ENCODE results near the gene SUMO3.

SUMO3 gene

GRCh38 chr21:44855572-44855971, 37.7 kb upstream of the SUMO3 start:
- H3K4me3 ChIP-seq (ENCODE audit: insufficient read depth, low read depth, low read length, poor library complexity, severe bottlenecking) = no peak overlapping the region
- no peaks in the 10 kb centered on the region for H3K9me3 ChIP-seq (ENCODE audit: control insufficient read depth, low read length)
- H3K27ac ChIP-seq (ENCODE audit: insufficient read depth, low read length, poor library complexity, severe bottlenecking) = no peak overlapping the region
- H3K27me3 ChIP-seq (replicated peaks; ENCODE audit: control insufficient read depth, insufficient read depth, low read length, poor library complexity, severe bottlenecking) = no peaks in the 10 kb centered on the region
- H3K36me3 ChIP-seq (ENCODE audit: control insufficient read depth, insufficient read depth, low read length) = peaks cover 73% of the 10 kb centered on the region
- DNase-seq = no peak
- peaks cover 9% of the 10 kb centered on the region for H3K4me1 ChIP-seq (ENCODE audit: control insufficient read depth, insufficient read depth, low read length, poor library complexity, severe bottlenecking)

GRCh38 chr21:44854664-44855446, 37.0 kb upstream of the SUMO3 start:
- DNase-seq = no peak
- Histone ChIP-seq H3K27ac (ENCODE audit: insufficient read depth, low read length, poor library complexity, severe bottlenecking) (no peak overlapping the region), H3K4me3 (ENCODE audit: insufficient read depth, low read depth, low read length, poor library complexity, severe bottlenecking) (no peak overlapping the region), H3K36me3 (ENCODE audit: control insufficient read depth, insufficient read depth, low read length) (peaks cover 74% of the 10 kb centered on the region), H3K4me1 (ENCODE audit: control insufficient read depth, insufficient read depth, low read length, poor library complexity, severe bottlenecking) (peaks cover 9% of the 10 kb centered on the region), H3K9me3 (ENCODE audit: control insufficient read depth, low read length) (no peaks in the 10 kb centered on the region), H3K27me3 (replicated peaks; ENCODE audit: control insufficient read depth, insufficient read depth, low read length, poor library complexity, severe bottlenecking) (no peaks in the 10 kb centered on the region)

GRCh38 chr21:44854391-44854663, 36.5 kb upstream of the SUMO3 start:
- H3K27me3 ChIP-seq (replicated peaks; ENCODE audit: control insufficient read depth, insufficient read depth, low read length, poor library complexity, severe bottlenecking) = no peaks in the 10 kb centered on the region
- H3K27ac ChIP-seq (ENCODE audit: insufficient read depth, low read length, poor library complexity, severe bottlenecking) = no peak overlapping the region
- H3K4me3 ChIP-seq (ENCODE audit: insufficient read depth, low read depth, low read length, poor library complexity, severe bottlenecking) = no peak overlapping the region
- no peak for DNase-seq
- H3K9me3 ChIP-seq (ENCODE audit: control insufficient read depth, low read length) = no peaks in the 10 kb centered on the region
- H3K36me3 ChIP-seq (ENCODE audit: control insufficient read depth, insufficient read depth, low read length) = peaks cover 74% of the 10 kb centered on the region
- peaks cover 9% of the 10 kb centered on the region for H3K4me1 ChIP-seq (ENCODE audit: control insufficient read depth, insufficient read depth, low read length, poor library complexity, severe bottlenecking)

- DNase-seq = no peak
- H3K27ac ChIP-seq (ENCODE audit: insufficient read depth, low read length, poor library complexity, severe bottlenecking) = peak overlapping the region; percentile 4
- H3K4me3 ChIP-seq (ENCODE audit: insufficient read depth, low read depth, low read length, poor library complexity, severe bottlenecking) = no peak overlapping the region
- H3K27me3 ChIP-seq (replicated peaks; ENCODE audit: control insufficient read depth, insufficient read depth, low read length, poor library complexity, severe bottlenecking) = no peaks in the 10 kb centered on the region
- no peaks in the 10 kb centered on the region for H3K9me3 ChIP-seq (ENCODE audit: control insufficient read depth, low read length)
- H3K4me1 ChIP-seq (ENCODE audit: control insufficient read depth, insufficient read depth, low read length, poor library complexity, severe bottlenecking) = peaks cover 9% of the 10 kb centered on the region
- peaks cover 71% of the 10 kb centered on the region for H3K36me3 ChIP-seq (ENCODE audit: control insufficient read depth, insufficient read depth, low read length)
Measured at GRCh38 chr21:44853601-44854390, 35.9 kb upstream of the SUMO3 start.

GRCh38 chr21:44850905-44851657, 33.2 kb upstream of the SUMO3 start:
- Histone ChIP-seq H3K27me3 (replicated peaks; ENCODE audit: control insufficient read depth, insufficient read depth, low read length, poor library complexity, severe bottlenecking) (no peaks in the 10 kb centered on the region), H3K4me3 (ENCODE audit: insufficient read depth, low read depth, low read length, poor library complexity, severe bottlenecking) (no peak overlapping the region), H3K9me3 (ENCODE audit: control insufficient read depth, low read length) (no peaks in the 10 kb centered on the region), H3K27ac (ENCODE audit: insufficient read depth, low read length, poor library complexity, severe bottlenecking) (no peak overlapping the region), H3K4me1 (ENCODE audit: control insufficient read depth, insufficient read depth, low read length, poor library complexity, severe bottlenecking) (peaks cover 15% of the 10 kb centered on the region), H3K36me3 (ENCODE audit: control insufficient read depth, insufficient read depth, low read length) (peaks cover 44% of the 10 kb centered on the region)
- no peak for DNase-seq

- no peak for DNase-seq
- peaks cover 22% of the 10 kb centered on the region for H3K4me1 ChIP-seq (ENCODE audit: control insufficient read depth, insufficient read depth, low read length, poor library complexity, severe bottlenecking)
- H3K27me3 ChIP-seq (replicated peaks; ENCODE audit: control insufficient read depth, insufficient read depth, low read length, poor library complexity, severe bottlenecking) = no peaks in the 10 kb centered on the region
- no peaks in the 10 kb centered on the region for H3K9me3 ChIP-seq (ENCODE audit: control insufficient read depth, low read length)
- no peak overlapping the region for H3K27ac ChIP-seq (ENCODE audit: insufficient read depth, low read length, poor library complexity, severe bottlenecking)
- peaks cover 37% of the 10 kb centered on the region for H3K36me3 ChIP-seq (ENCODE audit: control insufficient read depth, insufficient read depth, low read length)
- H3K4me3 ChIP-seq (ENCODE audit: insufficient read depth, low read depth, low read length, poor library complexity, severe bottlenecking) = no peak overlapping the region
Measured at GRCh38 chr21:44850208-44850800, 32.4 kb upstream of the SUMO3 start.

- H3K27me3 ChIP-seq (replicated peaks; ENCODE audit: control insufficient read depth, insufficient read depth, low read length, poor library complexity, severe bottlenecking) = no peaks in the 10 kb centered on the region
- no peaks in the 10 kb centered on the region for H3K9me3 ChIP-seq (ENCODE audit: control insufficient read depth, low read length)
- DNase-seq = no peak
- no peak overlapping the region for H3K27ac ChIP-seq (ENCODE audit: insufficient read depth, low read length, poor library complexity, severe bottlenecking)
- H3K36me3 ChIP-seq (ENCODE audit: control insufficient read depth, insufficient read depth, low read length) = peaks cover 30% of the 10 kb centered on the region
- H3K4me3 ChIP-seq (ENCODE audit: insufficient read depth, low read depth, low read length, poor library complexity, severe bottlenecking) = no peak overlapping the region
- peaks cover 22% of the 10 kb centered on the region for H3K4me1 ChIP-seq (ENCODE audit: control insufficient read depth, insufficient read depth, low read length, poor library complexity, severe bottlenecking)
Measured at GRCh38 chr21:44849616-44850130, 31.8 kb upstream of the SUMO3 start.

- no peak overlapping the region for H3K27ac ChIP-seq (ENCODE audit: insufficient read depth, low read length, poor library complexity, severe bottlenecking)
- H3K9me3 ChIP-seq (ENCODE audit: control insufficient read depth, low read length) = no peaks in the 10 kb centered on the region
- DNase-seq = no peak
- H3K36me3 ChIP-seq (ENCODE audit: control insufficient read depth, insufficient read depth, low read length) = peaks cover 23% of the 10 kb centered on the region
- no peaks in the 10 kb centered on the region for H3K27me3 ChIP-seq (replicated peaks; ENCODE audit: control insufficient read depth, insufficient read depth, low read length, poor library complexity, severe bottlenecking)
- H3K4me3 ChIP-seq (ENCODE audit: insufficient read depth, low read depth, low read length, poor library complexity, severe bottlenecking) = no peak overlapping the region
- H3K4me1 ChIP-seq (ENCODE audit: control insufficient read depth, insufficient read depth, low read length, poor library complexity, severe bottlenecking) = peaks cover 16% of the 10 kb centered on the region
Measured at GRCh38 chr21:44848821-44849521, 31.1 kb upstream of the SUMO3 start.

- Histone ChIP-seq H3K27ac (ENCODE audit: insufficient read depth, low read length, poor library complexity, severe bottlenecking) (no peak overlapping the region), H3K36me3 (ENCODE audit: control insufficient read depth, insufficient read depth, low read length) (peaks cover 17% of the 10 kb centered on the region), H3K27me3 (replicated peaks; ENCODE audit: control insufficient read depth, insufficient read depth, low read length, poor library complexity, severe bottlenecking) (no peaks in the 10 kb centered on the region), H3K4me3 (ENCODE audit: insufficient read depth, low read depth, low read length, poor library complexity, severe bottlenecking) (no peak overlapping the region), H3K9me3 (ENCODE audit: control insufficient read depth, low read length) (no peaks in the 10 kb centered on the region), H3K4me1 (ENCODE audit: control insufficient read depth, insufficient read depth, low read length, poor library complexity, severe bottlenecking) (peaks cover 16% of the 10 kb centered on the region)
- DNase-seq = no peak
Measured at GRCh38 chr21:44847261-44848056, 29.6 kb upstream of the SUMO3 start.
